PC-3 (cell line): ENCODE results near the gene HEPHL1. TPM values are rescaled to one million over a fixed set of nuclear protein-coding genes. Genes with fewer than 3 reads are reported as not detected.

Experiments
- ATAC-seq: fragments of 200-7000 bp; cut with Tn5 transposase; 2 replicates; pipeline ENCODE4 v1.9.1; 2020; ENCODE audit warnings: mild to moderate bottlenecking, moderate library complexity
- BruUV-seq: library from RNA; stranded (reverse); fragments of 400-500 nt; replicated peaks from 2 replicates; lab custom pipeline; 2021; lab: Mats Ljungman, UMichigan
- CTCF ChIA-PET: fragments of 300-600 bp; sonication (Branson Sonifier 250); formaldehyde crosslinking; loops from one replicate; lab custom pipeline; 2022; ENCODE audit warnings: antibody characterized with exemption; lab: Charles Lee
- POLR2A ChIA-PET: fragments of 300-600 bp; sonication (Branson Sonifier 250); formaldehyde crosslinking; loops from one replicate; lab custom pipeline; 2022; ENCODE audit warnings: antibody characterized with exemption; ENCODE audit not compliant: unreplicated experiment; lab: Charles Lee
- DNase-seq: peaks from one replicate; pipeline ENCODE4 v3.0.0-alpha.2; 2015
- H2AFZ ChIP-seq: fragments of 300-600 bp; sonication (generic); 2 replicates; pipeline ENCODE4 v1.6.0; 2016; ENCODE audit warnings: antibody characterized with exemption, low read length
- H3F3A ChIP-seq: fragments of 300-600 bp; sonication (generic); one replicate; pipeline ENCODE4 v1.6.0; 2017; ENCODE audit warnings: antibody characterized with exemption, low read length, control low read depth, mild to moderate bottlenecking; ENCODE audit not compliant: unreplicated experiment
- H3K27ac ChIP-seq: fragments of 300-600 bp; sonication (generic); 2 replicates; pipeline ENCODE4 v1.5.1; 2016; ENCODE audit warnings: mild to moderate bottlenecking, low read length
- H3K27me3 ChIP-seq: fragments of 300-600 bp; sonication (generic); 2 replicates; pipeline ENCODE4 v1.6.1; 2016; ENCODE audit warnings: low read length, mixed read lengths
- H3K36me3 ChIP-seq: fragments of 300-600 bp; sonication (generic); 2 replicates; pipeline ENCODE4 v1.6.1; 2016; ENCODE audit warnings: low read depth, mixed run types, low read length, mixed read lengths
- H3K4me1 ChIP-seq: fragments of 300-600 bp; sonication (generic); 2 replicates; pipeline ENCODE4 v1.5.1; 2016; ENCODE audit warnings: low read length; ENCODE audit not compliant: insufficient read depth
- H3K4me2 ChIP-seq: fragments of 300-600 bp; sonication (generic); 2 replicates; pipeline ENCODE4 v1.6.0; 2016; ENCODE audit warnings: low read length
- H3K4me3 ChIP-seq: fragments of 300-600 bp; sonication (generic); 2 replicates; pipeline ENCODE4 v1.5.1; 2016; ENCODE audit warnings: mild to moderate bottlenecking, low read length, mixed read lengths
- H3K79me2 ChIP-seq: fragments of 300-600 bp; sonication (generic); 2 replicates; pipeline ENCODE4 v1.6.1; 2017; ENCODE audit warnings: low read length, mixed read lengths
- H3K9ac ChIP-seq: fragments of 300-600 bp; sonication (generic); 2 replicates; pipeline ENCODE4 v1.6.0; 2016; ENCODE audit warnings: mild to moderate bottlenecking, low read length
- H3K9me2 ChIP-seq: fragments of 300-600 bp; sonication (generic); replicated peaks from 2 replicates; pipeline ENCODE4 v1.6.1; 2016; ENCODE audit warnings: mixed run types, low read length, mixed read lengths
- H3K9me3 ChIP-seq: fragments of 300-600 bp; sonication (generic); 2 replicates; pipeline ENCODE4 v1.6.1; 2016; ENCODE audit warnings: low read length, mixed read lengths
- H4K20me1 ChIP-seq: fragments of 300-600 bp; sonication (generic); 2 replicates; pipeline ENCODE4 v1.6.1; 2016; ENCODE audit warnings: low read length, mixed read lengths
- EZH2 ChIP-seq: fragments of 300-600 bp; sonication (generic); IDR thresholded peaks from one replicate; pipeline ENCODE4 v1.6.1; 2017; ENCODE audit warnings: antibody characterized with exemption, mild to moderate bottlenecking, low read length; ENCODE audit not compliant: unreplicated experiment
- EZH2phosphoT487 ChIP-seq: fragments of 300-600 bp; sonication (generic); IDR thresholded peaks from 2 replicates; pipeline ENCODE4 v1.6.1; 2018; ENCODE audit warnings: mild to moderate bottlenecking, antibody characterized with exemption, low read length, borderline replicate concordance
- intact Hi-C: fragments of 100-400 bp; cut with micrococcal nuclease; formaldehyde crosslinking; loops from 2 replicates; pipeline ENCODE4 v1.9.0; 2023
- total RNA-seq: library from RNA; depleted of rRNA; stranded (reverse); fragments of >200 nt; gene quantifications from 2 replicates; pipeline ENCODE4 v1.2.3, GENCODE V29; 2014
- TF ChIP-seq, protein P1 (sequence below): fragments of 300-600 bp; sonication (generic); conservative IDR thresholded peaks from 2 replicates; pipeline ENCODE4 v1.5.1; 2017; ENCODE audit warnings: antibody characterized with exemption, low read depth, mild to moderate bottlenecking, low read length

The HEPHL1 gene
- total RNA-seq, 1 experiment from 2014 or later = 4.4 TPM

DNA sequence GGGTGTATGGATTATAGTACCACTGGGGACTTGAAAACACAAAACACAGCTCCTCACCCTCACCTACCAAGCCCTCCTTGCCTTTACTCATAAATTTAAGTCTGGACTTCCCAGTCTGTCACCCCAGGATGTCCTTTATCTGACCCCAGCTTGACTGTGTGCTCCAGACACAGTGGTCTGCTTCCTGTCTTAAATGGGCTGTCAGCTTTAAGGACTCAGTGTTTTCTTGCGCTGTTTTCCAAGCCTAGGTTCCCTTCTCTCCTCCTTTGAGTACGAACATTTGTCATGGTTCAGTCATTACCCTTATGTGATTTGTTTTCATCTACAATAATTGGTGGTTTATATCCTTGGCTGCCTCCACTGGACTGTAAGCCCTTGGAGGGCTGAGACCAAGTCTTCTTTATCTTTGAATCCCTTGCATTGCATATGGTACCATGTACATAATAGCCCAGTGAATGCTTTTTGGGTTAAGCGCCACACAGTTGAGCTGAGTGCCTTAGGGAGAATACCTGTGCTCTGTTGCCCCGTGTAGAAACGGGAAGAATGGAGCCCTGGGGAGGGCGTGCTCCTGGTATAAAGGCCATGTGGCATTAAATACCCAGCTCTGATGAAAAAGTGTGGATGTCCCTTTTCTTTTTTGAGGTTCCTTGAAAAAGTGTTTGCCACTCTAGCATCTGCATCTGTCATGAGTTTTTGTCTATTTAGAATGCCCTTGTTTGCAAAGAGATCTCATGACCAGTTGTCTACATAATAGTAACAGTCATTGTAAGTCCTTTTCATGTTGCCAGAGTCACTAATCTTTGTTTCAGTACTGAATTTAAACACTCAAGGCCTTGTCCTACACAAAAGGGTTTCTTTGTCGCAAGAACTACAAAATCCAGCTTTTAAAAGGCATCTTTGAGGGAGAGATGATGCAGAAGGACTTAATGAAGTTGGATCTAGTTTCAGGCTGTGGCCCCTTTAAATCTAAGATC, 121.4 kb downstream of the HEPHL1 start:
- H3K4me2 ChIP-seq = peak overlapping the region; percentile 74
- H3K9ac ChIP-seq = no peak overlapping the region; the same call in 1 of the 2 replicates
- peaks cover 44% of the 10 kb centered on the region for H4K20me1 ChIP-seq
- H3K4me3 ChIP-seq = no peak overlapping the region
- H3K4me1 ChIP-seq = peaks cover 40% of the 10 kb centered on the region
- peaks cover 95% of the 10 kb centered on the region for H3K79me2 ChIP-seq
- no peak overlapping the region for H2AFZ ChIP-seq
- H3K9me3 ChIP-seq = no peaks in the 10 kb centered on the region
- no peaks in the 10 kb centered on the region for H3F3A ChIP-seq
- H3K27ac ChIP-seq = peak overlapping the region; percentile 79
- no peaks in the 10 kb centered on the region for H3K27me3 ChIP-seq
- TF ChIP-seq, protein P1, sequence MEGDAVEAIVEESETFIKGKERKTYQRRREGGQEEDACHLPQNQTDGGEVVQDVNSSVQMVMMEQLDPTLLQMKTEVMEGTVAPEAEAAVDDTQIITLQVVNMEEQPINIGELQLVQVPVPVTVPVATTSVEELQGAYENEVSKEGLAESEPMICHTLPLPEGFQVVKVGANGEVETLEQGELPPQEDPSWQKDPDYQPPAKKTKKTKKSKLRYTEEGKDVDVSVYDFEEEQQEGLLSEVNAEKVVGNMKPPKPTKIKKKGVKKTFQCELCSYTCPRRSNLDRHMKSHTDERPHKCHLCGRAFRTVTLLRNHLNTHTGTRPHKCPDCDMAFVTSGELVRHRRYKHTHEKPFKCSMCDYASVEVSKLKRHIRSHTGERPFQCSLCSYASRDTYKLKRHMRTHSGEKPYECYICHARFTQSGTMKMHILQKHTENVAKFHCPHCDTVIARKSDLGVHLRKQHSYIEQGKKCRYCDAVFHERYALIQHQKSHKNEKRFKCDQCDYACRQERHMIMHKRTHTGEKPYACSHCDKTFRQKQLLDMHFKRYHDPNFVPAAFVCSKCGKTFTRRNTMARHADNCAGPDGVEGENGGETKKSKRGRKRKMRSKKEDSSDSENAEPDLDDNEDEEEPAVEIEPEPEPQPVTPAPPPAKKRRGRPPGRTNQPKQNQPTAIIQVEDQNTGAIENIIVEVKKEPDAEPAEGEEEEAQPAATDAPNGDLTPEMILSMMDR = no peak
- TF ChIP-seq EZH2 (no peak), EZH2phosphoT487 (no peak)
- intact Hi-C loops = no loop called here
- CTCF ChIA-PET = interaction anchor here (0.6 kb wide), 1 partner anchor 826 kb away, joined by 3 read pairs; no protein-coding TSS in a partner anchor
- no TSS peak for BruUV-seq
- DNase-seq = no peak
- ATAC-seq = no peak
- POLR2A ChIA-PET = interaction anchor here (0.6 kb wide), 1 partner anchor 356 kb away, joined by 3 read pairs; no protein-coding TSS in a partner anchor
- no peaks in the 10 kb centered on the region for H3K36me3 ChIP-seq
- no peaks in the 10 kb centered on the region for H3K9me2 ChIP-seq

DNA sequence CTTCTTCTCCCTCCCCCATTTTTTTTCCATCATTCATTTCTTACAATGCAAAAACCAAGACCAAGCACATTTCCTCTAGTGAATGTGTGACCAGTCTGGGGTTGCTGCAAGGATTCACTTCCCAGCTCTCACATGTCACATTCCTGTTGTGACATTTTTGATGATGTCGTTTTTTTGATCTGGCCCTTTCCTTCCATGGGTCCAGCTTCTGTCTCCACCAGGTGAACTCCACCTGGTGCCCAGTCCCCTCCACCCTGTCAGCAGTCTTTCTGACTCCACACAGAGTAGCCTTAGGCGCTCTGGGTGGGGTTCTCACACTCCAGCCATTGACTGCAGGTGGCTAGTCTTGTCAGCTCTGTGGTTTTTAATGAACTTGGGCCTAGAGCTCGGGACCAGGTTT, 123.1 kb downstream of the HEPHL1 start:
- DNase-seq (peak; percentile 46), ATAC-seq (no peak)
- Histone ChIP-seq H3K36me3 (no peaks in the 10 kb centered on the region), H3K27ac (no peak overlapping the region), H3K9me2 (no peaks in the 10 kb centered on the region), H3K9ac (no peak overlapping the region), H3K4me3 (no peak overlapping the region), H3K27me3 (no peaks in the 10 kb centered on the region), H3K4me1 (peaks cover 54% of the 10 kb centered on the region), H3K4me2 (no peak overlapping the region), H3F3A (no peaks in the 10 kb centered on the region), H3K9me3 (no peaks in the 10 kb centered on the region), H3K79me2 (peaks cover 96% of the 10 kb centered on the region), H2AFZ (no peak overlapping the region), H4K20me1 (peaks cover 59% of the 10 kb centered on the region)
- no peak for TF ChIP-seq EZH2
- TF ChIP-seq EZH2phosphoT487 = no peak
- TF ChIP-seq, protein P1 = no peak
- ChIA-PET POLR2A (no interaction called here), CTCF (no interaction called here)
- intact Hi-C loops = no loop called here
- BruUV-seq = no TSS peak

DNA sequence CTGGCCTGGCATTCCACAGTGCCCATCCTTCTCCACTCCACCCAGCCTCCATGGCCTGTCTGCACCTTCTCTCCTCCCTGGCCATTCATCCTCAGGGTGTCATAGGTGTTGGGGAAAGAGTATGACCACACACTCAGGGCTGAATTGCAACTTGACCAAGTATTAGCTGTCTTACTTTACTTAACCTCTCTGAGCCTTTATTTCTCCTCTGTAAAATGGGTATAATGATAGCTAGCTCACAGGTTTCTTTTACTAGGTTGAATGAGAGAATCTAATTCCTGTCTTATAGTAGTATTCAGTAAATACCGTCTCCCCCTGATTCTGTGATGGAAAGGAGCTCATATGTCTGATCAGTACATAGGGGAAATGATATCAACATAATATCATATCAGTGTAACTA, 123.5 kb downstream of the HEPHL1 start:
- Histone ChIP-seq H3K4me1 (peaks cover 57% of the 10 kb centered on the region), H3K27ac (no peak overlapping the region), H3K9me2 (no peaks in the 10 kb centered on the region), H3F3A (no peaks in the 10 kb centered on the region), H4K20me1 (peaks cover 60% of the 10 kb centered on the region), H3K27me3 (no peaks in the 10 kb centered on the region), H3K4me2 (no peak overlapping the region), H3K4me3 (no peak overlapping the region), H3K79me2 (peaks cover 96% of the 10 kb centered on the region), H3K36me3 (no peaks in the 10 kb centered on the region), H2AFZ (no peak overlapping the region), H3K9ac (no peak overlapping the region), H3K9me3 (no peaks in the 10 kb centered on the region)
- ChIA-PET CTCF (no interaction called here), POLR2A (no interaction called here)
- BruUV-seq = no TSS peak
- DNase-seq (no peak), ATAC-seq (no peak)
- intact Hi-C loops = no loop called here
- TF ChIP-seq, protein P1 = no peak
- TF ChIP-seq EZH2phosphoT487 = no peak
- no peak for TF ChIP-seq EZH2
